ENCODE measurements around the gene CLSTN2.

Gene CLSTN2

DNA sequence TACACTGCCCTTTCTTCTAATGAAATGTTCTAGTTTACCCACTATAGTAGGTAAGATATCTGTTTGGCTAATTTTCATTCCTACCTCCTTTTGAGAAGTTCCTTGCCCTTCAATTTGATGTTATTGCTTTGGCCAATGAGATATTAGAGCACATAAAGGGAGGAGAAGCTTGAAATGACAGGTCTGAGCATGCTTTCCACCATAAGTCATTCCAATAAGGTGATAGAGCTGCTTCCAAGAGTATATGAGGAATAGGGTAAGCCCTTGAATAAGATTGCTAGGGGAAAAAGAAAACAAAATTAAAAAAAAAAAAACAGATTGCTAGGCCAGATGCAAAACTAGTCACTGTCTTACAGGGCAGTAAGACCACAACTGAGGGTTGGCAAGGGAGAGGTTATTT lies 664.0 kb downstream of the CLSTN2 start:
- DNase-seq (ENCODE audit: low spot score), result no peak

DNA sequence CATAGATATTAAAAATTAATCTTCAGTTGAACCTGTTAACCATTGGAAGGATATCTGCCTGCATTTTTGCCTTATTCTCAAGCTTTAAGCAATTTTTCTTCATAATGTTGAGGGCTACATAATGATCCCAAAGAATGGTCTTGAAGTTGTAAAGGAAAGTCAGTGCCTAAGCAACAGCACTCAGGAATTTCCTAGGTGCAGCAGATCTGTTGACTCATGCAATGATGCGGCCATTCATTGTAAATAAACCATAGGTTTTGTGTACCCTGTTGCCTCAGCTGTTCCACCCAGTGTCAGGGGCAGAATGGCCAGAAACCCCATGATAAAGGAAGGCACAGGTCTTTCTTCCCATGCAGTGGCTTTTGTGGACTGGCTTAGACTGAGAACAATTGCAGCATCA lies 664.5 kb downstream of the CLSTN2 start:
- DNase-seq (ENCODE audit: low spot score), result no peak

DNA sequence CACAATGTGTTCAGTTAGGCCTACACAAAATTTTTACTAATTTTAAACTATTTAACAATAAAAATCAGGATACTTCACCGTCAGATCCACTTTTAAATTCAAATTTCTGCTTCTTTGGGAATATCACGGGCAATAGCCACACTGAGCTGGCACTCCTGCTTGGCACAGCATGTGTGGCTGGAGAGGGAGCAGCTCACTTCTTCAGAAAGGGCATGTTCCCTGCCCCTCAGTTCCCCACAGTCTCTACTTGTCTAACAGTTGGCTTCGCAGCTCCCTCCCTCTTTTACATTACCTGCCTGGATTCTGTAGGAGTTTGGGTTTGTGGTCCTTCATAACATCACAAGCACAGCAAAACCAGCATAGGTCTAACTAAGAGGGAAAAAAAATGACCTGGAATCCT lies 666.9 kb downstream of the CLSTN2 start:
- no peak for DNase-seq (ENCODE audit: low spot score)

DNA sequence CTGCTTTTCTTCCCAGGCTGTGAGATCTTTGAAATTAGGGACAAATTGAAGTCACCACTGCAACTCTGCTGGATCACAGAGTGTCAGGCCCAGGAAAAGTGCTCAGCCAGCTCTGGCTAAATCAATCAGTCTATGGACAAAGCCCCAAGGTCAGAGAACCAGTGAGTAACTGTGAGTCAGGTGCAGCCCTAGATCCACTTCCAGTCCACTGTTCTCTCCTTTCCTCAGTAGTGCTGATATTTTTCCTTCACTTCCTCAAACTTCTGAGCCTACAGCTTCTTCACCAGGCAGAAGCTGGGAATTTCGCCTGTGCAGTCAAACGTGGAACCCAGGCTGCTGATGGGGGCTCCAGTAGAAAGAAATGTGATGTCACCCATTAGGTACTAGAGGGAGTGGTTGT lies 667.8 kb downstream of the CLSTN2 start:
- DNase-seq (ENCODE audit: low spot score), result no peak

DNA sequence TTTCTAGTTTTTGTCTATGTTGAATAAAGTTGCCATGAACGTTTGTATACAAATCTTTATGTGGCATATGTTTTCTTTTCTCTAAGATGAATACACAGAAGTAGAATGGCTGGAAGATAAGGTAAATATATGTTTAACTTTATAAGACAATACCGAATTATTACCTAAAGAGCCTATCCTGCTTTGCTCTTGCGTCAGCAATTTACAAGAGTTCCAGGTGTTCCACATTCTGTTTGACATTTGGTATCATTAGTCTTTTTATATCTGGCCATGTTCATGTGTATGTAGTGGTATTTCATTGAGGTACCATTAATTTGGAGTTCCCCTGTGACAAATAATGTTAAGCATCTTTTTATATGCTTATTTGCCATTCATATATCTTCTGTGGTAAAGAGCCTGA lies 668.8 kb downstream of the CLSTN2 start:
- no peak for DNase-seq (ENCODE audit: low spot score)

DNA sequence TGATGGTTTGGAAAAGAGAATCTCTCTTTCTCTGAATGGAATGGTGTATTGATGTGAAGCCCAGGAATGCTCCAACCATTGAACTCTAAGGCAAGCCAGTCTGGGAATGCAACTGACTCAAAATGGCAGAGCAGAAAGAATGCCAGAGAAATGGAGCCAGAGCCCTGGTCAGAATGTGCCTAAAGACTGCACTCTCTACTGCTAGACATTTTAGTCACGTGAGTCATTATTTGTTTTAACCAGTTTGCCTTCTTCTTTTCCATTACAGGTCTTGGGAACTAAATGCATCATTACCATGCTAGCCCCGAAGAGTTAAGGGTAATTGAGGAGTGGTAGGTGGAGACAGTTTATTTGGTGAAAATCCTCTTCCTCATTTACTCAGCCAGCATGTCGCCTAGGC lies 675.6 kb downstream of the CLSTN2 start:
- no peak for DNase-seq (ENCODE audit: low spot score)

DNA sequence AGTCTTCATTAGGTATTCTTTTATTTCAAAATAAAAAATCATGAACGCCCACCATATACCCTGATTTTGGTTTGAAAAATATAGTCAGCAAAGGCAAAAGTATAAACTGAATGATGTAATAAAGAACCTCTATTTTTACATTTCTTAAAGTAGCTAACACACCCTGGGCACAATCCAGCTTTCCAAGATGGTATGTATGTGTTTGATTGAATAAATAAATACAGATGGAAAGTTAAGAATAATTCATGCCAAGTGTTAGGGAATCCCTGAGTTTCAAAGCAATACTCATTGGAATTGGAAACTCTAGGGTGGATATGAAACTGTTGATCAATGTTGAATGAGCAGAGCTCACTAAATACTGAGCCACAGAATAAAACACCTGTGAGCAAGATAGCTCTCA lies 679.0 kb downstream of the CLSTN2 start:
- no peak for DNase-seq (ENCODE audit: low spot score)

DNA sequence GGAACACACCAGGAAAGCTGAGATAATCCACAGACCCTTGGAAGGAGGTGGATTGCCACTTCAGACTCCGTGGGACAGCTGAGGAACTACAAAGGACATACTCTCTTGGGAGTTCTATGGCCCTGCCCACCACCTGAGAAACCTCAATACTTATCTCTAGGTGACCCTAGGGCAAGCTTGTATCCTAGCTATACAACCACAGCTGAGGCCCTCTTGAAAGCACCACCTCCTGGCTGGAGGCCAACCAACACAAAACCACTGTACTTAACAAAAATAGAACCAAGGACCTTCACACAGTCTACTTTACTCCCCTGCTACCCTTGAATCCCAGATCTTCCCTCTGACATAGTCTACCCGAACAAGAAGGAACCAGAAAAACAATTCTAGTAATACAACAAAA lies 682.1 kb downstream of the CLSTN2 start:
- no peak for DNase-seq (ENCODE audit: low spot score)

DNA sequence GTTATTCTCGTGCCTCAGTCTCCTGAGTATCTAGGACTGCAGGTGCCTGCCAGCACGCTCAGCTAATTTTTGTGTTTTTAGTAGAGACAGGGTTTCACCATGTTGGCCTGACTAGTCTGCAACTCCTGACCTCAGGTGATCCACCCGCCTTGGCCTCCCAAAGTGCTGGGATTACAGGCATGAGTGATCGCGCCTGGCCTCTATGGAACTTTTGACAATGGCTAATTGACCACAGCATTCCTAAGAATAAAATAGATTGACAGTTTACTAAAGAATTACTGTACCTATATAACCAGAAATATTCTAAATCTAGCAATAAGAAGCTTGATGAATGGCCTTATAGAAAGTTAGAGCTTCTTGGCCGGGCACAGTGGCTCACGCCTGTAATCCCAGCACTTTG lies 691.9 kb downstream of the CLSTN2 start:
- DNase-seq (ENCODE audit: low spot score), result no peak
